ENCODE results near the gene MYO3B.

The MYO3B gene, protein sequence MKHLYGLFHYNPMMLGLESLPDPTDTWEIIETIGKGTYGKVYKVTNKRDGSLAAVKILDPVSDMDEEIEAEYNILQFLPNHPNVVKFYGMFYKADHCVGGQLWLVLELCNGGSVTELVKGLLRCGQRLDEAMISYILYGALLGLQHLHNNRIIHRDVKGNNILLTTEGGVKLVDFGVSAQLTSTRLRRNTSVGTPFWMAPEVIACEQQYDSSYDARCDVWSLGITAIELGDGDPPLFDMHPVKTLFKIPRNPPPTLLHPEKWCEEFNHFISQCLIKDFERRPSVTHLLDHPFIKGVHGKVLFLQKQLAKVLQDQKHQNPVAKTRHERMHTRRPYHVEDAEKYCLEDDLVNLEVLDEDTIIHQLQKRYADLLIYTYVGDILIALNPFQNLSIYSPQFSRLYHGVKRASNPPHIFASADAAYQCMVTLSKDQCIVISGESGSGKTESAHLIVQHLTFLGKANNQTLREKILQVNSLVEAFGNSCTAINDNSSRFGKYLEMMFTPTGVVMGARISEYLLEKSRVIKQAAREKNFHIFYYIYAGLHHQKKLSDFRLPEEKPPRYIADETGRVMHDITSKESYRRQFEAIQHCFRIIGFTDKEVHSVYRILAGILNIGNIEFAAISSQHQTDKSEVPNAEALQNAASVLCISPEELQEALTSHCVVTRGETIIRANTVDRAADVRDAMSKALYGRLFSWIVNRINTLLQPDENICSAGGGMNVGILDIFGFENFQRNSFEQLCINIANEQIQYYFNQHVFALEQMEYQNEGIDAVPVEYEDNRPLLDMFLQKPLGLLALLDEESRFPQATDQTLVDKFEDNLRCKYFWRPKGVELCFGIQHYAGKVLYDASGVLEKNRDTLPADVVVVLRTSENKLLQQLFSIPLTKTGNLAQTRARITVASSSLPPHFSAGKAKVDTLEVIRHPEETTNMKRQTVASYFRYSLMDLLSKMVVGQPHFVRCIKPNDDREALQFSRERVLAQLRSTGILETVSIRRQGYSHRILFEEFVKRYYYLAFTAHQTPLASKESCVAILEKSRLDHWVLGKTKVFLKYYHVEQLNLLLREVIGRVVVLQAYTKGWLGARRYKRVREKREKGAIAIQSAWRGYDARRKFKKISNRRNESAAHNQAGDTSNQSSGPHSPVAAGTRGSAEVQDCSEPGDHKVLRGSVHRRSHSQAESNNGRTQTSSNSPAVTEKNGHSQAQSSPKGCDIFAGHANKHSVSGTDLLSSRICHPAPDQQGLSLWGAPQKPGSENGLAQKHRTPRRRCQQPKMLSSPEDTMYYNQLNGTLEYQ (N-terminal part only)

GRCh38 chr2:170177950-170178781 is at the start of gene MYO3B:
MYO3B (plus strand) TSS chr2:170178147; CDS start chr2:170178288, 141 bp downstream.
- Mint-ChIP-seq H3K4me3 (no peak within 1 kb of the TSS), H3K9me3 (no peaks in the 10 kb centered on the region), H3K4me1 (ENCODE audit: low read depth) (peaks cover 12% of the 10 kb centered on the region), H3K27me3 (no peaks in the 10 kb centered on the region), H3K36me3 (ENCODE audit: low read depth) (no peaks in the 10 kb centered on the region), H3K27ac (no peak within 1 kb of the TSS)

DNA sequence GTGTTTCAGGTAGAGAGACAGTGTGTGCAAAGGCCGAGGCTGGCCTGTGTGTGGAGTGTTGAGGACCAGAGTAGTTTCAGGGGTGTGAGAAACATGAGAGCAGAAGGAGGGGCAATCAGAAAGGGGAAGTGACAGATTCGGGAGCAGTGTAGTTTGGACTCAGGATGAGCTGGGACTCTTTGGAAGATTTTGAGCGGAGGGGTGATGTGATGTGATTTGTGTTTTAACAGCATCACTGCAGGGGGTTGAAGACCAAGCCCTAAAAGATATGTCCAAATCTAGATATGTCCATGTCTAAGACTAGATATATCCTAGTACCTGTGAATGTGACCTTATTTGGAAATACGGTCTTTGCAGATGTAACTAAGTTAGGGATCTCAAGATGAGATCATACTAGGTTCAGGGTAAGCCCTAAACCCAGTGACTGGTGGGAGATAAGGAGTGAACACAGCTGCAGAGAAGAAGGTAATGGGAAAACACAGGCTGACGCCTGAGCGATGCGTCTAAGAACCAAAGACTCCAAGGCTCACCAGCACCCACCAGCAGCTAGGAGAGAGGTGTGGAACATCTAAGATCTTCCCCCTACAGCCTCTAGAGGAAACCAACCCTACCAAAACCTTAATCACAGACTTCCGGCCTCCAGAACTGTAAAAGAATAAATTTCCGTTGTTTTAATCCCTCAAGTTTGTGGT is 38.5 kb upstream of the MYO3B start:
- Mint-ChIP-seq H3K27ac (no peak overlapping the region), H3K4me1 (ENCODE audit: low read depth) (peaks cover 5% of the 10 kb centered on the region), H3K27me3 (peaks cover 2% of the 10 kb centered on the region), H3K36me3 (ENCODE audit: low read depth) (no peaks in the 10 kb centered on the region), H3K9me3 (no peaks in the 10 kb centered on the region), H3K4me3 (no peak overlapping the region)

DNA sequence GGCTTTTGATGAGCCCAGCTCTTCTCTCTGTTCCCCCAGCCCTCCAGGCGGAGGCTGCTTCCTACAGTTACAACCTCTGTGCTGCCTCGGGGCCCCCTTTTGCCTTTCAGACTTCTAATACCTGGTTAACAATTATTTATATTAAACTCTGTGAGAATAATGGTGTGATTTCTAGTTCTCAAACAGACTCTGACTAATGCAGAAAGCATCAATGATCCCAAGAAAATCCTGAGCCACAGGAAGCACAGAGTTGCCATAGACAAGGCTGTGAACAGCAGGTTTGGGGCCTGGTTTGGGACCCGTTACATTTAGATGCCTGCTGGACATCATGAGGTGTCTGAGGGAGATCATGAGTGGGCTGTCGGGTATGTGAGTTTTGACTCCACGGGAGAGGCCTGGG is 37.4 kb upstream of the MYO3B start:
- H3K4me3 Mint-ChIP-seq, result no peak overlapping the region
- no peaks in the 10 kb centered on the region for H3K9me3 Mint-ChIP-seq
- peaks cover 5% of the 10 kb centered on the region for H3K4me1 Mint-ChIP-seq (ENCODE audit: low read depth)
- H3K36me3 Mint-ChIP-seq (ENCODE audit: low read depth), result no peaks in the 10 kb centered on the region
- H3K27me3 Mint-ChIP-seq, result no peaks in the 10 kb centered on the region
- H3K27ac Mint-ChIP-seq, result no peak overlapping the region

DNA sequence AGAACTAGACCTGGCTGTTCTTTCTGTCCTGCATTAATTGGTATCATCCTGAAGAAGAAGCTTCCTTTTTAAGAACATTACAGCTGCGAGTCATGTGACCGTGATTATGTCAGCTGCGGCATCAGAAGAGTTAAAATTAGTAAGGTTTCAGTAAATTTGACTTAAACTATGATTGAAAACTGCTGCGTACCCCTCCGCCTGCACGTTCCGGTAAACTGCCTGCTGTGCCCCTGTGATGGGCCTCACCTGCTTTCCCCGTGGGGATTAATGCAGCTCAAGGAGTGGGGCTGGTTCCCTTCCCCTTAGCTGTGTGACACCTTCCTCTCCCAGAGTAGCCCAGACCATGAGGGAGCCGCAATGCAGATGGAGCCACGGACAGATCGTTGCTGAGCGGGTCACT is 36.1 kb upstream of the MYO3B start:
- no peaks in the 10 kb centered on the region for H3K27me3 Mint-ChIP-seq
- no peak overlapping the region for H3K27ac Mint-ChIP-seq
- no peaks in the 10 kb centered on the region for H3K36me3 Mint-ChIP-seq (ENCODE audit: low read depth)
- no peaks in the 10 kb centered on the region for H3K9me3 Mint-ChIP-seq
- H3K4me1 Mint-ChIP-seq (ENCODE audit: low read depth), result peaks cover 5% of the 10 kb centered on the region
- no peak overlapping the region for H3K4me3 Mint-ChIP-seq

DNA sequence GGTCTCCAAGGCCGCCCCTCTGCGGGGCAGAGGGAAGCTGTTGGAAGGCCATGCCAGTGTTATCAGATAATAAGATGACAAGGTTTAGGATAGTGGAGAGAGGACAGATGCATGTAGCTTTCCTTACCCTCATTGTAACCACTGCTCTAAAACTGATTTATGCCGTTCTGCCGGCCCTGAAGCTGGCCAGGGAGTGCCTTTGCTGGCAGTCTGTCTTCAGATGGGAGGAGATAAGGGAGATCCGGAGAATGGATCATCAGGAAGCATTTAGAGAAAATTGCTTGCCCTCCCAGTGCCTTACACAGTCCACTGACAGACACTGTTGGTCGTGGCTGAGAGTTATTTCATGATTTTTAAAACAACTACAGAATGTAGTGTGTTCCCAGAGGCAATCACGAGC is 35.4 kb upstream of the MYO3B start:
- Mint-ChIP-seq H3K27me3 (no peaks in the 10 kb centered on the region), H3K36me3 (ENCODE audit: low read depth) (no peaks in the 10 kb centered on the region), H3K4me3 (no peak overlapping the region), H3K4me1 (ENCODE audit: low read depth) (peaks cover 5% of the 10 kb centered on the region), H3K27ac (no peak overlapping the region), H3K9me3 (no peaks in the 10 kb centered on the region)

DNA sequence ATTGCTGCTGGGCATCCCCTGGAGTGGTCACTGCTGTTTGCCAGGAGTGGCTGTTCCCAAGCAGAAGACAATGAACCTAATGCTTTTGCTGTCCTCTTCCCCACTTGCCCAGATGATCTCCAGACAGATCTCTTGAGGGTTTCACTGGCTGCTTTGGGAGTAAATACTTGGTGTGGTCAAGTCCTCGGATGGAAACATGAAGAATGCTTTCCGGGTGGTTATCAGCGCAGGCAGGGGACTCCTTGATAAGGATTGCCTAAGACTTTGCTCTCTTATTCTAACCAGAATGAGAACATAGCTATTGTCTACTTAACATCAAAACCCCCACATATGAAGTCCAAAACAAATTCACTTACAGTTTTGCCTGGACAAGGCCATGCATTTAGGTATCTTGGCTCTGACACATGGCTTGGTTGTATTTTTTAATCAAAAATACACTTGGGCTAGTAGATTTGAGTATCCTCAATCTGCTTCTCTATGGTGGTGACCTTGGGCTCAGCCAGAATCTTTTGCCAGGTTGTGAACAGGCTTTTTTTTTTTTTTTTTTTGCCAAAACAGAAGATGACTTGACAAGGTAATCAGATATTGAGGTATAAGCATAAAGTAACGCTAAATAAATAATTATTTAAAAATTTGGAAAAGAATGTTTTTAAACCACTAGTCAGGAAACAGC is 34.8 kb upstream of the MYO3B start:
- H3K4me3 Mint-ChIP-seq, result no peak overlapping the region
- H3K27me3 Mint-ChIP-seq, result no peaks in the 10 kb centered on the region
- no peak overlapping the region for H3K27ac Mint-ChIP-seq
- H3K36me3 Mint-ChIP-seq (ENCODE audit: low read depth), result no peaks in the 10 kb centered on the region
- peaks cover 5% of the 10 kb centered on the region for H3K4me1 Mint-ChIP-seq (ENCODE audit: low read depth)
- H3K9me3 Mint-ChIP-seq, result no peaks in the 10 kb centered on the region

GRCh38 chr2:170144761-170145160 is 33.2 kb upstream of the MYO3B start:
- no peaks in the 10 kb centered on the region for H3K9me3 Mint-ChIP-seq
- no peaks in the 10 kb centered on the region for H3K27me3 Mint-ChIP-seq
- no peak overlapping the region for H3K4me3 Mint-ChIP-seq
- no peaks in the 10 kb centered on the region for H3K36me3 Mint-ChIP-seq (ENCODE audit: low read depth)
- H3K27ac Mint-ChIP-seq, result no peak overlapping the region
- H3K4me1 Mint-ChIP-seq (ENCODE audit: low read depth), result no peaks in the 10 kb centered on the region

- Mint-ChIP-seq H3K36me3 (ENCODE audit: low read depth) (no peaks in the 10 kb centered on the region), H3K4me1 (ENCODE audit: low read depth) (no peaks in the 10 kb centered on the region), H3K27me3 (no peaks in the 10 kb centered on the region), H3K9me3 (no peaks in the 10 kb centered on the region), H3K27ac (no peak overlapping the region), H3K4me3 (no peak overlapping the region)
Measured at GRCh38 chr2:170145191-170145590, 32.8 kb upstream of the MYO3B start.

GRCh38 chr2:170145675-170146432 is 32.1 kb upstream of the MYO3B start:
- H3K27ac Mint-ChIP-seq, result no peak overlapping the region
- no peaks in the 10 kb centered on the region for H3K4me1 Mint-ChIP-seq (ENCODE audit: low read depth)
- no peaks in the 10 kb centered on the region for H3K9me3 Mint-ChIP-seq
- H3K4me3 Mint-ChIP-seq, result no peak overlapping the region
- H3K27me3 Mint-ChIP-seq, result no peaks in the 10 kb centered on the region
- no peaks in the 10 kb centered on the region for H3K36me3 Mint-ChIP-seq (ENCODE audit: low read depth)

DNA sequence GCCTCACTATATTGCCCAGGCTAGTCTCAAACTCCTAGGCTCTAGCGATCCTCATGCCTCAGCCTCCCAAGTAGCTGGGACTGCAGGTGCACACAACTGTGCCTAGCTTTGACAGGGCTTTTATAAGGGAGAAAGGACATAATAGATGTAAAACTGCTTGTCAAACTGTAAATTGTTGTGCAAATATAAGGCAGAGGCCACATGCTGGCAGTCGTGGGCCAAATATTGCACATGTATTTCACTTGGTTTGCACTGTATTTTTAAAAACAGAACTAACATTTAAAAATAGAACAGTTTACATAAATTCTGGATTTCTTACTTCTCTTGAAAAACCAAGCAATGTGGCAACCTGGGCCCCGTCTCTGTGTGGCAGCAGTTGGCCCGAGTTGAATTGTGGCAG is 31.2 kb upstream of the MYO3B start:
- Mint-ChIP-seq H3K4me1 (ENCODE audit: low read depth) (no peaks in the 10 kb centered on the region), H3K27ac (no peak overlapping the region), H3K36me3 (ENCODE audit: low read depth) (no peaks in the 10 kb centered on the region), H3K4me3 (no peak overlapping the region), H3K9me3 (no peaks in the 10 kb centered on the region), H3K27me3 (no peaks in the 10 kb centered on the region)

GRCh38 chr2:170147576-170147975 is 30.4 kb upstream of the MYO3B start:
- Mint-ChIP-seq H3K4me3 (no peak overlapping the region), H3K27me3 (no peaks in the 10 kb centered on the region), H3K27ac (no peak overlapping the region), H3K36me3 (ENCODE audit: low read depth) (no peaks in the 10 kb centered on the region), H3K9me3 (no peaks in the 10 kb centered on the region), H3K4me1 (ENCODE audit: low read depth) (no peaks in the 10 kb centered on the region)

DNA sequence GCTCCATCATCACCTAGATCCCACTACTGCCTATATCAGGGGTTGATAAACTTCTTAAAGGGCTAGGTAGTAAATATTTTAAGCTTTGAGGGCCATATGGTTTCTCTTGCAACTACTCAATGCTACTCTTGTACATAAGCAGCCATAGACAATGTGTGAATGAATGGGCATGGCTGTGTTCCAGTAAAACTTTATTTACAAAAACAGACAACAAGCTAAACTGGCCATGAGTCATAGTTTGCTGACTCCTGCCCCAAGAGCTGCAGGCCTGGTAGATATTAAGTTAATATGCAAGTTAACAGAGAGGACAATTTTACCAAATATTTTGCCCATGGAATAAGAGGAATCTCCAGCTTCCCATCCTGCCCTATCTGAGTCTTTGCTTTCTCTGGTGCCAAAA is 29.8 kb upstream of the MYO3B start:
- Mint-ChIP-seq H3K27ac (no peak overlapping the region), H3K4me1 (ENCODE audit: low read depth) (no peaks in the 10 kb centered on the region), H3K4me3 (no peak overlapping the region), H3K36me3 (ENCODE audit: low read depth) (no peaks in the 10 kb centered on the region), H3K9me3 (no peaks in the 10 kb centered on the region), H3K27me3 (no peaks in the 10 kb centered on the region)

DNA sequence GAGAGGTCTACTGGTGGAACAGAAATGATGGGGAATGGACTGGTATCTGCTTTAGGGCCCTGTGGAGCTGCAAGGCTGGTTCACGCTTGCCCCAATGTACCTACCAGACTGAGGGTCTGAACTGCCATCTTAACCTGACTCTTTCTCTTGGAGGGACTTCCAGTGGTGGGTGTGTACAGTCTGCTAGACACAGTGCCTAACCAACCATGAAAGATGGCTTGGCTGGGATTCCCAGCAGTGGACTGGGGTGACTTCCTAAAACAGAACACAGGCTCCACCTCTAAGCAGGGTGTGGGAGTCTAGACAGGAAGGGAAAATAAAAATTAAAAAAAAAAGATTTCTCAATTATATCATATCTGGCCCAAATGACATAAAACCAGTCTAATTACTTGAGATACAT is 25.5 kb upstream of the MYO3B start:
- no peaks in the 10 kb centered on the region for H3K36me3 Mint-ChIP-seq (ENCODE audit: low read depth)
- H3K27ac Mint-ChIP-seq, result no peak overlapping the region
- H3K27me3 Mint-ChIP-seq, result no peaks in the 10 kb centered on the region
- no peaks in the 10 kb centered on the region for H3K4me1 Mint-ChIP-seq (ENCODE audit: low read depth)
- no peaks in the 10 kb centered on the region for H3K9me3 Mint-ChIP-seq
- no peak overlapping the region for H3K4me3 Mint-ChIP-seq
